CD4-positive, CD25-positive, alpha-beta regulatory T cell (primary cell): ENCODE results near the gene LCE3C. TPM values are rescaled to one million over a fixed set of nuclear protein-coding genes. Genes with fewer than 3 reads are reported as not detected.

Experiments used
- ATAC-seq, 2 donors: fragments of 150-1000 bp; cut with Tn5 transposase; one replicate each; pipeline ENCODE4 v1.10.0; 2021; ENCODE audit warnings: low read depth in 2 of 2, moderate number of reproducible peaks in 2 of 2, moderate library complexity in 1 of 2
- DNase-seq, 3 donors: peaks; one replicate each; pipeline versions ENCODE4 v3.0.0 to v3.0.0-alpha.2; 2012 to 2022; ENCODE audit warnings: mixed read lengths in 1 of 3
- H3K27ac ChIP-seq: one replicate; pipeline ENCODE4 v1.7.0; 2013; ENCODE audit warnings: mild to moderate bottlenecking, low read length; ENCODE audit not compliant: insufficient read depth, poor library complexity, severe bottlenecking
- H3K27me3 ChIP-seq: one replicate; pipeline ENCODE4 v1.7.0; 2013; ENCODE audit warnings: low read length; ENCODE audit not compliant: control insufficient read depth, insufficient read depth
- H3K36me3 ChIP-seq: one replicate; pipeline ENCODE4 v1.7.0; 2013; ENCODE audit warnings: mild to moderate bottlenecking, low read length, moderate library complexity; ENCODE audit not compliant: control insufficient read depth, insufficient read depth
- H3K4me1 ChIP-seq: 2 replicates; pipeline ENCODE4 v1.7.0; 2013; ENCODE audit warnings: mild to moderate bottlenecking, low read length; ENCODE audit not compliant: insufficient read depth, control insufficient read depth, poor library complexity, severe bottlenecking
- H3K4me3 ChIP-seq: one replicate; pipeline ENCODE4 v1.7.0; 2013; ENCODE audit warnings: low read depth, mild to moderate bottlenecking, low read length, moderate library complexity
- H3K9me3 ChIP-seq, 2 experiments: 1 replicate in 1 of 2; 2 replicates in 1 of 2; pipeline ENCODE4 v1.7.0; 2013; ENCODE audit warnings: low read length in 2 of 2, mild to moderate bottlenecking in 1 of 2, moderate library complexity in 1 of 2; ENCODE audit not compliant: control insufficient read depth in 2 of 2
- H3K27ac Mint-ChIP-seq, 3 donors: one replicate each; pipeline ENCODE4 v1.8.0; 2020 to 2022; ENCODE audit warnings: mild to moderate bottlenecking in 3 of 3, mixed read lengths in 3 of 3, moderate library complexity in 2 of 3
- H3K27me3 Mint-ChIP-seq: one replicate; pipeline ENCODE4 v1.8.0; 2022; ENCODE audit warnings: mild to moderate bottlenecking, mixed read lengths
- H3K36me3 Mint-ChIP-seq: one replicate; pipeline ENCODE4 v1.8.0; 2020; ENCODE audit warnings: mixed read lengths
- H3K4me1 Mint-ChIP-seq, 4 donors: one replicate each; pipeline ENCODE4 v1.8.0; 2020 to 2022; ENCODE audit warnings: mixed read lengths in 4 of 4, mild to moderate bottlenecking in 1 of 4
- H3K4me3 Mint-ChIP-seq, 4 donors: one replicate each; pipeline ENCODE4 v1.8.0; 2020 to 2022; ENCODE audit warnings: mild to moderate bottlenecking in 4 of 4, mixed read lengths in 4 of 4, moderate library complexity in 3 of 4
- H3K9me3 Mint-ChIP-seq, 7 donors: one replicate each; pipeline ENCODE4 v1.8.0; 2020 to 2022; ENCODE audit warnings: mixed read lengths in 7 of 7, mild to moderate bottlenecking in 3 of 7, moderate library complexity in 2 of 7
- polyA plus RNA-seq, 4 donors: library from polyadenylated mRNA; unstranded; fragments of 300-500 nt; fragmentation: Illumina TruSeq; gene quantifications; one replicate each; pipeline ENCODE4 v1.2.3, GENCODE V29; 2021
- total RNA-seq: library from RNA; stranded (reverse); gene quantifications from one replicate; pipeline ENCODE4 v1.2.3, GENCODE V29; 2022

The LCE3C gene
- total and polyA plus RNA-seq, 5 donors from 2014 or later = not detected

DNA sequence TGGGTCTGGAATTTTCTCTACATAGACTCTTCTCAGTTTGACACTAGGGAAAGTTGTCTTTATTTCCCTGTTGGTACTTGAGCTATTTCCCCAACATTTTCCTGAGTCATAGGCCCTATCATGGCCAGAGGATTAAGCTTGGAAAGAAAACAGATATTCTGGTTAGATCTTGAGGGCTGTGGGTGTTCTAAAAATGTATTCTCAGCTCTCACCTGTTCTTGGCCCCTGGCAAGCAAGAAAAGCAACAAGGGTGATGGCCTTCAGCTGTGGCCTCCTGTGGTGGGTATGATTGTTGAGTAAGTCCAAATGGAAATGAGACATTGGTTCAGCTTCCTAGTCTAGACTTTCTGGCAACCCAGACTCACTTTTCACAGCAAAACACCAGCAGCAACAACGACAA is 40.3 kb downstream of the LCE3C start:
- H3K9me3 Mint-ChIP-seq = peaks cover 0 to 4% (median 2%) of the 10 kb centered on the region in 7 donors
- no peak overlapping the region for H3K4me3 Mint-ChIP-seq
- no peaks in the 10 kb centered on the region for H3K36me3 ChIP-seq

DNA sequence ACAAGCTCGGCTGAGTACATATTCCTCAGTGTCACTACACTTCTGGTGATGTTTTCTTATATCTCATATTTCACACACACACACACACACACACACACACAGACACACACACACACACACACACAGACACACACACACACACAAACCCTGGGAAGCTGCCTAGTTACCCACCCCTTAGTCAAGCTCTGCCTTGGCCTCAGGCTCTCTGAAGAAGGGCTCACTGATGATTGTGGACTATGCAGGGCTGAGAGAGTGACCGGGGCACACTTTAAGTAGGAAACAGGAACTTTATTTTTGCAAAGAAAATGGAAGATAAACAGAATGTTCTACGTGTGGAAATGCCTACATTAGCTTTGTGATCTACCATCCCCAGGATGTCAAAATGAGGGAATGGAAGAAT is 43.9 kb downstream of the LCE3C start:
- no peak overlapping the region for H3K4me3 ChIP-seq
- H3K27ac ChIP-seq = no peak overlapping the region
- no peaks in the 10 kb centered on the region for H3K36me3 ChIP-seq
- H3K9me3 ChIP-seq = no peaks in the 10 kb centered on the region
- Mint-ChIP-seq H3K27me3 (peaks cover 15% of the 10 kb centered on the region), H3K36me3 (no peaks in the 10 kb centered on the region), H3K4me3 (no peak overlapping the region), H3K4me1 (no peaks in the 10 kb centered on the region), H3K9me3 (peaks cover 0 to 3% (median 0%) of the 10 kb centered on the region in 7 donors), H3K27ac (no peak overlapping the region)
- no peaks in the 10 kb centered on the region for H3K4me1 ChIP-seq
- DNase-seq = no peak
- H3K27me3 ChIP-seq = peaks cover 1% of the 10 kb centered on the region
- no peak for ATAC-seq

More for the DNA sequence above, 40.3 kb downstream of the LCE3C start:
- H3K27ac Mint-ChIP-seq = no peak overlapping the region
- peaks cover 15% of the 10 kb centered on the region for H3K27me3 Mint-ChIP-seq
- H3K27me3 ChIP-seq = no peaks in the 10 kb centered on the region
- H3K27ac ChIP-seq = no peak overlapping the region
- no peaks in the 10 kb centered on the region for H3K4me1 Mint-ChIP-seq
- no peaks in the 10 kb centered on the region for H3K9me3 ChIP-seq
- no peak for DNase-seq
- no peak for ATAC-seq
- H3K36me3 Mint-ChIP-seq = no peaks in the 10 kb centered on the region
- H3K4me1 ChIP-seq = no peaks in the 10 kb centered on the region
- no peak overlapping the region for H3K4me3 ChIP-seq

DNA sequence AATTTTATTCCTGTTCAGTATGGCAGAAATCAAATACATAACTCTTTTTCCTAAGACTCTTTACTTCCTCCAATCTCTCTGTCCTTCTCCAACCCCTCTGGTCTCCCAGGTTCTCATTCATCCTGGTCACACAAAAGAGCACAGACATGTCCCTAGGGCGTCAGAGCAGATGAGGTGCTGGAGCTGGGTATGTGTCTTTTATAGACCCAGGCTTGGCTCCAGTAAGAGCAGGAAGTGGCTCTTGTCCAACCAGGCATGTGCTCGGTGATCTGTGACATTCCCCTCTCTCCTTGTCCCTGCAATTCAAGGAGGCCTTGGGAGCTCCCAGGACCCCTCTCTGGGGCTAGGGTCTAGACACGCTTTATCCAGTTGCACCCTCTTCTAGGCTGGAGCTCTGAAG is 45.1 kb downstream of the LCE3C start:
- Mint-ChIP-seq H3K27ac (no peak overlapping the region), H3K36me3 (no peaks in the 10 kb centered on the region), H3K4me3 (no peak overlapping the region), H3K27me3 (peaks cover 15% of the 10 kb centered on the region), H3K9me3 (peaks cover 0 to 2% (median 0%) of the 10 kb centered on the region in 7 donors), H3K4me1 (no peaks in the 10 kb centered on the region)
- DNase-seq = no peak
- no peaks in the 10 kb centered on the region for H3K9me3 ChIP-seq
- no peak for ATAC-seq
- H3K4me1 ChIP-seq = no peaks in the 10 kb centered on the region
- peaks cover 4% of the 10 kb centered on the region for H3K27me3 ChIP-seq
- H3K4me3 ChIP-seq = no peak overlapping the region
- no peaks in the 10 kb centered on the region for H3K36me3 ChIP-seq
- no peak overlapping the region for H3K27ac ChIP-seq

DNA sequence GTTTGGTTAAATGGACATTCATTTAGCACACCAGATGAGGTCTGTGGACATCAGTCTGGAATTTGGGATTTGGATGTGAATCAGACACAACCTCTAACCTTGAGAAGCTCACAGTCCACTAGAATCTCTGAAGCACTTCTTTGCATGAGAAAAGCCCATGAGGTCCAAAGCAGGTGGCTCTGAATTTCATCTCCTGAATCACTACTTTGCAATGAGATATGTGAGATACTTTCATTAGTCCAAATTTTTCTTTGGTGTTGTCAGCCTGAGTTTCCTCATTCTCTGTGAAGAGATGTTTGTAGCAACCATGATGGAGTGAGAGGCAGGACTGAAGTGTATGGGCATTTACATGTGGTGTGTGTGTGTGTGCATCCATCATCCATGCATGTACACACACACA is 46.6 kb downstream of the LCE3C start:
- no peaks in the 10 kb centered on the region for H3K4me1 Mint-ChIP-seq
- no peak overlapping the region for H3K27ac Mint-ChIP-seq
- H3K36me3 Mint-ChIP-seq = no peaks in the 10 kb centered on the region
- H3K27ac ChIP-seq = no peak overlapping the region
- no peaks in the 10 kb centered on the region for H3K9me3 ChIP-seq
- H3K4me1 ChIP-seq = no peaks in the 10 kb centered on the region
- no peak for DNase-seq
- peaks cover 6% of the 10 kb centered on the region for H3K27me3 ChIP-seq
- no peak overlapping the region for H3K4me3 ChIP-seq
- H3K36me3 ChIP-seq = no peaks in the 10 kb centered on the region
- H3K9me3 Mint-ChIP-seq = peaks cover 0 to 2% (median 0%) of the 10 kb centered on the region in 7 donors
- H3K27me3 Mint-ChIP-seq = peaks cover 21% of the 10 kb centered on the region
- no peak for ATAC-seq
- H3K4me3 Mint-ChIP-seq = no peak overlapping the region

Other genes starting within 250 kb of the LCE3C start
- gene FLG2, start 240.2 kb upstream of the LCE3C start, total RNA-seq = not detected
- gene FLG2, start 240.2 kb upstream of the LCE3C start, polyA plus RNA-seq = not detected
- gene CRNN, start 186.0 kb upstream of the LCE3C start, total RNA-seq = not detected
- not detected for gene CRNN, start 186.0 kb upstream of the LCE3C start, polyA plus RNA-seq
- not detected for gene LCE5A, start 89.4 kb upstream of the LCE3C start, total RNA-seq
- gene LCE5A, start 89.4 kb upstream of the LCE3C start, polyA plus RNA-seq = not detected
- gene CRCT1, start 85.8 kb upstream of the LCE3C start, total RNA-seq = not detected
- gene CRCT1, start 85.8 kb upstream of the LCE3C start, polyA plus RNA-seq = not detected
- not detected for gene LCE3E, start 33.5 kb upstream of the LCE3C start, total RNA-seq
- gene LCE3E, start 33.5 kb upstream of the LCE3C start, polyA plus RNA-seq = not detected
- gene LCE3D, start 19.7 kb upstream of the LCE3C start, total RNA-seq = not detected
- not detected for gene LCE3D, start 19.7 kb upstream of the LCE3C start, polyA plus RNA-seq
- gene LCE3B, start 13.6 kb downstream of the LCE3C start, total RNA-seq = not detected
- gene LCE3B, start 13.6 kb downstream of the LCE3C start, polyA plus RNA-seq = not detected
- gene LCE3A, start 22.9 kb downstream of the LCE3C start, total RNA-seq = not detected
- gene LCE3A, start 22.9 kb downstream of the LCE3C start, polyA plus RNA-seq = not detected
- gene LCE2D, start 63.1 kb downstream of the LCE3C start, total RNA-seq = not detected
- not detected for gene LCE2D, start 63.1 kb downstream of the LCE3C start, polyA plus RNA-seq
- not detected for gene LCE2C, start 75.0 kb downstream of the LCE3C start, total RNA-seq
- not detected for gene LCE2C, start 75.0 kb downstream of the LCE3C start, polyA plus RNA-seq
- not detected for gene LCE2B, start 85.9 kb downstream of the LCE3C start, total RNA-seq
- not detected for gene LCE2B, start 85.9 kb downstream of the LCE3C start, polyA plus RNA-seq
- gene LCE2A, start 98.1 kb downstream of the LCE3C start, total RNA-seq = not detected
- not detected for gene LCE2A, start 98.1 kb downstream of the LCE3C start, polyA plus RNA-seq
- not detected for gene LCE4A, start 107.9 kb downstream of the LCE3C start, total RNA-seq
- gene LCE4A, start 107.9 kb downstream of the LCE3C start, polyA plus RNA-seq = not detected
- gene KPRP, start 157.8 kb downstream of the LCE3C start, total RNA-seq = not detected
- gene KPRP, start 157.8 kb downstream of the LCE3C start, polyA plus RNA-seq = not detected
- not detected for gene LCE1F, start 174.9 kb downstream of the LCE3C start, total RNA-seq
- gene LCE1F, start 174.9 kb downstream of the LCE3C start, polyA plus RNA-seq = not detected
- gene LCE1E, start 186.0 kb downstream of the LCE3C start, total RNA-seq = not detected
- not detected for gene LCE1E, start 186.0 kb downstream of the LCE3C start, polyA plus RNA-seq
- not detected for gene LCE1D, start 196.5 kb downstream of the LCE3C start, total RNA-seq
- gene LCE1D, start 196.5 kb downstream of the LCE3C start, polyA plus RNA-seq = not detected
- not detected for gene LCE1C, start 206.4 kb downstream of the LCE3C start, total RNA-seq
- not detected for gene LCE1C, start 206.4 kb downstream of the LCE3C start, polyA plus RNA-seq
- not detected for gene LCE1B, start 211.7 kb downstream of the LCE3C start, total RNA-seq
- gene LCE1B, start 211.7 kb downstream of the LCE3C start, polyA plus RNA-seq = not detected
- not detected for gene LCE1A, start 227.2 kb downstream of the LCE3C start, total RNA-seq
- gene LCE1A, start 227.2 kb downstream of the LCE3C start, polyA plus RNA-seq = not detected
- gene LCE6A, start 242.6 kb downstream of the LCE3C start, total RNA-seq = not detected
- not detected for gene LCE6A, start 242.6 kb downstream of the LCE3C start, polyA plus RNA-seq